GM21528 (cell line): ENCODE results near the gene LRGUK.
"Not testable (repeated sequence)": the region's sequence is repeated elsewhere in the genome, so short reads cannot be mapped to it uniquely, and the experiment has no call there.

Experiments
- ATAC-seq: cut with Tn5 transposase; IDR thresholded peaks from one replicate; pipeline ENCODE4 v1.9.1; 2021; ENCODE audit warnings: mild to moderate bottlenecking, moderate library complexity; ENCODE audit not compliant: unreplicated experiment, low FRiP score

Gene LRGUK

GRCh38 chr7:134231296-134231695 is 104.2 kb downstream of the LRGUK start:
- ATAC-seq = not testable (repeated sequence)

GRCh38 chr7:134234216-134234615 is 107.1 kb downstream of the LRGUK start:
- no peak for ATAC-seq

GRCh38 chr7:134245253-134245652 is 118.1 kb downstream of the LRGUK start:
- ATAC-seq = no peak

GRCh38 chr7:134246347-134246746 is 119.2 kb downstream of the LRGUK start:
- ATAC-seq = no peak

- no peak for ATAC-seq
Observed at GRCh38 chr7:134246761-134247160, 119.6 kb downstream of the LRGUK start.

GRCh38 chr7:134248196-134248595 is 121.1 kb downstream of the LRGUK start:
- ATAC-seq = no peak

- ATAC-seq = no peak
Observed at GRCh38 chr7:134254311-134254710, 127.2 kb downstream of the LRGUK start.

GRCh38 chr7:134255814-134256213 is 128.7 kb downstream of the LRGUK start:
- no peak for ATAC-seq

GRCh38 chr7:134262322-134262721 is 135.2 kb downstream of the LRGUK start:
- ATAC-seq = no peak

- no peak for ATAC-seq
Observed at GRCh38 chr7:134276951-134277350, 149.8 kb downstream of the LRGUK start.

- ATAC-seq = no peak
Observed at GRCh38 chr7:134278502-134279153, 151.5 kb downstream of the LRGUK start.

GRCh38 chr7:134279336-134279735 is 152.2 kb downstream of the LRGUK start:
- ATAC-seq = no peak

GRCh38 chr7:134279898-134280297 is 152.8 kb downstream of the LRGUK start:
- no peak for ATAC-seq

- no peak for ATAC-seq
Observed at GRCh38 chr7:134280508-134280907, 153.4 kb downstream of the LRGUK start.

GRCh38 chr7:134284011-134284410 is 156.9 kb downstream of the LRGUK start:
- ATAC-seq = no peak

GRCh38 chr7:134284952-134285351 is 157.8 kb downstream of the LRGUK start:
- ATAC-seq = no peak

- no peak for ATAC-seq
Observed at GRCh38 chr7:134287916-134288659, 160.9 kb downstream of the LRGUK start.

GRCh38 chr7:134289423-134289822 is 162.3 kb downstream of the LRGUK start:
- no peak for ATAC-seq

- ATAC-seq = no peak
Observed at GRCh38 chr7:134289841-134290240, 162.7 kb downstream of the LRGUK start.

GRCh38 chr7:134290286-134290685 is 163.1 kb downstream of the LRGUK start:
- no peak for ATAC-seq

- peak; percentile 100 for ATAC-seq
Observed at GRCh38 chr7:134293002-134293740, 166.0 kb downstream of the LRGUK start.
